ENCODE data around the gene CFTR. TPM values are rescaled to one million over a fixed set of nuclear protein-coding genes. Genes with fewer than 3 reads are reported as not detected.

Gene CFTR
- total RNA-seq, 1 experiment from 2014 or later, result not detected

- Histone ChIP-seq H3K79me2 (ENCODE audit: insufficient read depth, low read length) (no peaks in the 10 kb centered on the region), H4K20me1 (ENCODE audit: insufficient read depth) (no peaks in the 10 kb centered on the region), H3K27ac (ENCODE audit: low read depth, low read length) (no peak overlapping the region), H3K9ac (ENCODE audit: low read length) (no peak overlapping the region), H2AFZ (ENCODE audit: low read depth, low read length, poor library complexity, severe bottlenecking) (no peak overlapping the region), H3K4me2 (ENCODE audit: low read length) (no peak overlapping the region), H3K36me3 (ENCODE audit: control insufficient read depth in 1 of 2, insufficient read depth in 2 of 2, low read length in 2 of 2) (no peaks in the 10 kb centered on the region), H3K4me3 (replicated peaks in 1 of 2; ENCODE audit: low read depth in 1 of 2, low read length in 2 of 2) (no peak overlapping the region), H3K27me3 (ENCODE audit: insufficient read depth, low read length) (no peaks in the 10 kb centered on the region), H3K9me2 (ENCODE audit: insufficient read depth) (no peaks in the 10 kb centered on the region), H3K9me3 (ENCODE audit: control insufficient read depth in 1 of 2, insufficient read depth in 1 of 2, low read depth in 1 of 2, low read length in 2 of 2) (no peaks in the 10 kb centered on the region), H3K4me1 (ENCODE audit: control insufficient read depth in 1 of 2, insufficient read depth in 2 of 2, low read length in 2 of 2) (no peaks in the 10 kb centered on the region)
- ATAC-seq (no peak; the same call in 1 of the 2 replicates), DNase-seq (ENCODE audit: low read depth, low spot score) (no peak)
- RAD21 ChIA-PET (ENCODE audit: low non-redundant PET in 1 of 2, low total read pairs in 2 of 2, uncharacterized antibody in 2 of 2, unreplicated experiment in 2 of 2), result no interaction called here
- POLR2A ChIA-PET, result no interaction called here
- intact Hi-C loops (cut with micrococcal nuclease), result no loop called here
- TF ChIP-seq SIN3A (IDR thresholded peaks at IDR 0.05; ENCODE audit: low read depth) (no peak), TCF7L2 (IDR thresholded peaks at IDR 0.05; ENCODE audit: borderline replicate concordance, extremely low read depth, insufficient read depth, insufficient read length) (no peak), CBX3 (IDR thresholded peaks at IDR 0.05; ENCODE audit: low read depth) (no peak), FOSL1 (IDR thresholded peaks at IDR 0.05; ENCODE audit: low read depth) (no peak), EZH2 (IDR thresholded peaks at IDR 0.05) (no peak), JUND (IDR thresholded peaks at IDR 0.05) (no peak), ELF1 (IDR thresholded peaks at IDR 0.05; ENCODE audit: borderline replicate concordance, low read depth) (no peak), EGR1 (IDR thresholded peaks at IDR 0.05; ENCODE audit: low read depth) (no peak), ZNF274 (IDR thresholded peaks at IDR 0.05; ENCODE audit: low read depth, low read length) (no peak), CEBPB (IDR thresholded peaks at IDR 0.05; ENCODE audit: low read depth) (no peak), RAD21 (IDR thresholded peaks at IDR 0.05; ENCODE audit: low read depth) (peak; percentile 31; the same call in 1 of the 2 replicates), POLR2AphosphoS5 (IDR thresholded peaks at IDR 0.05; ENCODE audit: low read depth, low read length) (no peak), SRF (IDR thresholded peaks at IDR 0.05; ENCODE audit: low read depth) (no peak)
- TF ChIP-seq, protein P1, sequence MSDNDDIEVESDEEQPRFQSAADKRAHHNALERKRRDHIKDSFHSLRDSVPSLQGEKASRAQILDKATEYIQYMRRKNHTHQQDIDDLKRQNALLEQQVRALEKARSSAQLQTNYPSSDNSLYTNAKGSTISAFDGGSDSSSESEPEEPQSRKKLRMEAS (IDR thresholded peaks at IDR 0.05), result no peak
- TF ChIP-seq, protein P2, sequence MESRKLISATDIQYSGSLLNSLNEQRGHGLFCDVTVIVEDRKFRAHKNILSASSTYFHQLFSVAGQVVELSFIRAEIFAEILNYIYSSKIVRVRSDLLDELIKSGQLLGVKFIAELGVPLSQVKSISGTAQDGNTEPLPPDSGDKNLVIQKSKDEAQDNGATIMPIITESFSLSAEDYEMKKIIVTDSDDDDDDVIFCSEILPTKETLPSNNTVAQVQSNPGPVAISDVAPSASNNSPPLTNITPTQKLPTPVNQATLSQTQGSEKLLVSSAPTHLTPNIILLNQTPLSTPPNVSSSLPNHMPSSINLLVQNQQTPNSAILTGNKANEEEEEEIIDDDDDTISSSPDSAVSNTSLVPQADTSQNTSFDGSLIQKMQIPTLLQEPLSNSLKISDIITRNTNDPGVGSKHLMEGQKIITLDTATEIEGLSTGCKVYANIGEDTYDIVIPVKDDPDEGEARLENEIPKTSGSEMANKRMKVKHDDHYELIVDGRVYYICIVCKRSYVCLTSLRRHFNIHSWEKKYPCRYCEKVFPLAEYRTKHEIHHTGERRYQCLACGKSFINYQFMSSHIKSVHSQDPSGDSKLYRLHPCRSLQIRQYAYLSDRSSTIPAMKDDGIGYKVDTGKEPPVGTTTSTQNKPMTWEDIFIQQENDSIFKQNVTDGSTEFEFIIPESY (IDR thresholded peaks at IDR 0.05; ENCODE audit: extremely low read depth, insufficient replicate concordance, low read length), result no peak
- TF ChIP-seq, protein P3, sequence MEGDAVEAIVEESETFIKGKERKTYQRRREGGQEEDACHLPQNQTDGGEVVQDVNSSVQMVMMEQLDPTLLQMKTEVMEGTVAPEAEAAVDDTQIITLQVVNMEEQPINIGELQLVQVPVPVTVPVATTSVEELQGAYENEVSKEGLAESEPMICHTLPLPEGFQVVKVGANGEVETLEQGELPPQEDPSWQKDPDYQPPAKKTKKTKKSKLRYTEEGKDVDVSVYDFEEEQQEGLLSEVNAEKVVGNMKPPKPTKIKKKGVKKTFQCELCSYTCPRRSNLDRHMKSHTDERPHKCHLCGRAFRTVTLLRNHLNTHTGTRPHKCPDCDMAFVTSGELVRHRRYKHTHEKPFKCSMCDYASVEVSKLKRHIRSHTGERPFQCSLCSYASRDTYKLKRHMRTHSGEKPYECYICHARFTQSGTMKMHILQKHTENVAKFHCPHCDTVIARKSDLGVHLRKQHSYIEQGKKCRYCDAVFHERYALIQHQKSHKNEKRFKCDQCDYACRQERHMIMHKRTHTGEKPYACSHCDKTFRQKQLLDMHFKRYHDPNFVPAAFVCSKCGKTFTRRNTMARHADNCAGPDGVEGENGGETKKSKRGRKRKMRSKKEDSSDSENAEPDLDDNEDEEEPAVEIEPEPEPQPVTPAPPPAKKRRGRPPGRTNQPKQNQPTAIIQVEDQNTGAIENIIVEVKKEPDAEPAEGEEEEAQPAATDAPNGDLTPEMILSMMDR (IDR thresholded peaks at IDR 0.05 in 2 of 3, conservative IDR thresholded peaks at IDR 0.05 in 1 of 3; ENCODE audit: borderline replicate concordance in 1 of 3, insufficient read depth in 1 of 3, low read depth in 2 of 3, low read length in 2 of 3), result peak in 2 of 3 experiments; percentile 9 to 14; a peak in 2 of 6 replicates
- CTCF ChIA-PET, result no interaction called here
- BruUV-seq (replicated peaks), result no TSS peak
Observed at GRCh38 chr7:117505238-117505637, 25.4 kb downstream of the CFTR start.
